Heart left ventricle (tissue), 13 donors: ENCODE data around the gene LRRC28.

Experiments used
- CTCF ChIP-seq, 12 donors: fragments of 200-600 bp; sonication (generic) in 4 of 12; IDR thresholded peaks; one replicate each; pipeline versions ENCODE4 v1.5.0 to v1.8.0; 2018 to 2022; ENCODE audit warnings: antibody characterized with exemption in 12 of 12, mild to moderate bottlenecking in 5 of 12
- POLR2A ChIP-seq, 2 donors: fragments of 450-650 bp; IDR thresholded peaks; one replicate each; pipeline ENCODE4 v1.6.1; 2017; ENCODE audit warnings: antibody characterized with exemption in 2 of 2, mild to moderate bottlenecking in 2 of 2, moderate library complexity in 2 of 2
- donor health status: ischemic (EF 13 %, LVEDD 7.1; RV severe dilation, severe dysfunction).
- donor health status: DM: no; HTN: yes; CAD: no.
- donor health status: DM: no; HTN: no; CAD: no.
- donor health status: ischemic (EF 25% LVEDD 6.9; RV normal size, moderate dysfunction).
- donor health status: ischemic (EF 25% LVEDD 5.7; RV mildly dilated, moderate dysfunction).
- donor health status: ischemic (EF 35%, LVEDD 5.7; RV mildly dilated, moderate dysfunction).
- donor health status: nonischemic (EF 11% LVEDD 7.7; RV severe dilation, severe dysfunction).
- donor health status: DM: yes; HTN: yes; CAD: no.
- donor health status: PGD.
- donor health status: ischemic (EF 29% LVEDD 5.4; RV normal size, mild dysfunction).
- donor health status: nonischemic (EF 23%, LVEDD 6.1; RV moderate dilation, normal function).

GRCh38 chr15:99239545-99240198 lies 11.6 kb upstream of the LRRC28 start:
- TF ChIP-seq POLR2A (IDR thresholded peaks at IDR 0.05) (no peak), CTCF (IDR thresholded peaks at IDR 0.05) (no peak)
